Measurements from ENCODE around the gene CASQ1.

CASQ1 gene

DNA sequence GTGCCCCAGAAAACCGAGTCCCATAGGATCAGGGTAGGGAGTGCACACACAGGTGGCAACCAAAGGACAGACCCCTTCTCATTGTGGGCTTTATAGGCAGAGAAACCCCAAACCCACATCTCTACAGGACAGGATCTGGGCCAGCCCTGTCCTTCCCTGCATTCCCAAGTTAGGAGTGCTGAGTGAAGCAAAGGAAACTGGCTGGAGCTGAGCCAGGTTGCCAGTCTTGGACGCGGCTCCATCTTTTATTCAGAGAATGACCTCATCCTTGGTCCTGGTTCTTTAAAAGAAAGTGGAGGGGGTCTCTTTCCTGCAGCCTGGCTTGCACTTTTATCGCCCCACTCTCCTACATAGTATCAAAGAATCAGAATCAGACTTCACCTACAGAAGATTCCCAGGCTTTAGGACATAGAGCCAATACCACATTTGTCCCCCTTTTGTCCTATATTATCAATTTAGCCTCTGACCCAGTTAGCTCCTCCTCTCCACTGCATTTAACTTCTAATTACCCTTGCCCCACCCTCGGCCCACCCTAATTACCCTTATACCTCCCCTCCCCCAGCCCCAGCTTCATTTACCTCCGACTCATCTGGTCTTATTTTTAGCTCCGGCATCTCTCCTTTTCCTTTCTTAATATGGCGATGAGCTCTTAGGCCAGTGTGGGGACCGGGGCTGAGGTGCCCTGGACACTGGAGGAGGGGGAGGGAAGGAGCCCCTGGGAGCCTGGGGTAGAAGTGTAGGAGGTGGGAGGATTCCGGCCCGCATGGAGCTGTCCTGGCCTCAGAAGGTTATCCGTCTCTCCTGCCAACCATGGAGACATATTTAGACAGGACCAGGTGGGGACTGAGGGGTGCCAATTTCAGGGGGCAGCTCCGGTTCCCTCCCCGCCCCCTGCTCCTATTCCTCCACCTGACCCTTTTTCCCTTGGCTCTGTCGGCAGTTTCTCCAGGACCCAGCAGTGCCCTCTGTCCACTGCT is at the start of gene CASQ1:
TSS of gene CASQ1 (plus strand) at position 927 of the 977 bp plus-strand sequence. CDS start 177 bp downstream, outside the sequence.
- no peak for DNase-seq

DNA sequence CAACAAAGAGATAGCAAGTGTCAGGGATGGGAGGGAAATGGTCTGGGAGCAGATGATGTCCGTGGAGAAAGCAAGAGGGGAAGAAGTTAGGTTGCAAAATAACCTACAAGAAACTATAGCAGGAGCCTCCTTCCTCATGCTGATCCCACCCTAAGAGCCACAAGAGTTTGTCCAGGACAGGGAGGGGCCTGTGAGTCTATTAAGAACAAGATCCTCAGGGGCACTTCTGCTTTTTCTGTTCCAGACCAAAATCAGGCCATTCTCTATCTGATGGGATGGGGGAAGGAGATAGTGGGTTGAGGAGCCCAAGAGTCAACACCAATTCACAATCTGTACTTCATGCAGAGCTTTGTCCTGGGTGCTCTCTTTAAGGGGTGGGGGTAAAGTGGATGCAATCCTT is 46.7 kb upstream of the CASQ1 start:
- DNase-seq = peak; percentile 9 to 36

DNA sequence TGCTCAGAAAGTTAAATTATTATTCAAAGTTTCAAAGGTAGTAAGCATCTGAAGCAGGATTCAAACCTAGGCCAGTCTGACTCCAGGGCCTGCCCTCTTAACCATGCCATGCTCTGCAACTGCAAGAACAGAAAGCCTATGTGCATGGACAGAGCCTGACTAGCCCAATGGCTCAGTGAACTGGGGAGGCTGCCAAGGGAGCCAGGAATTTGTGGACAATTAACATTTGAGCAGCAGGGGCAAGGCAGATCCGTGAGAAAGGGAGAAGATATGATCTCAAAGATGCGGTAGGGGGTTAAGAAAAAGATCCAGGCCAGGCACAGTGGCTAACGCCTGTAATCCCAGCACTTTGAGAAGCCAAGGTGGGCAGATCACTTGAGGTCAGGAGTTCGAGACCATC is 45.5 kb upstream of the CASQ1 start:
- DNase-seq = no peak

DNA sequence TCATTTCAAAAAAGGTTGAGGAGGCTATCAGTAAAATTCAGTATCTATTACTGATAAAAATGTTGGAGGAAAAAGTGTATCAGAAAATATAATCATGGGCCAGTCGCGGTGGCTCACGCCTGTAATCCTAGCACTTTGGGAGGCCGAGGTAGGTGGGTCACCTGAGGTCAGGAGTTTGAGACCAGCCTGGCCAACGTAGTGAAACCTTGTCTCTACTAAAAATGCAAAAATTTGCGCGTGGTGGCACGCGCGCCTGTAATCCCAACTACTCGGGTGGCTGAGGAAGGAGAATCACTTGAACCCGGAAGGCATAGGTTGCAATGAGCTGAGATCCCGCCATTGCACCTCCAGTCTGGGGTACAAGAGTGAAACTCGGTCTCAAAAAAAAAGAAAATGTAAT is 44.3 kb upstream of the CASQ1 start:
- no peak for DNase-seq

DNA sequence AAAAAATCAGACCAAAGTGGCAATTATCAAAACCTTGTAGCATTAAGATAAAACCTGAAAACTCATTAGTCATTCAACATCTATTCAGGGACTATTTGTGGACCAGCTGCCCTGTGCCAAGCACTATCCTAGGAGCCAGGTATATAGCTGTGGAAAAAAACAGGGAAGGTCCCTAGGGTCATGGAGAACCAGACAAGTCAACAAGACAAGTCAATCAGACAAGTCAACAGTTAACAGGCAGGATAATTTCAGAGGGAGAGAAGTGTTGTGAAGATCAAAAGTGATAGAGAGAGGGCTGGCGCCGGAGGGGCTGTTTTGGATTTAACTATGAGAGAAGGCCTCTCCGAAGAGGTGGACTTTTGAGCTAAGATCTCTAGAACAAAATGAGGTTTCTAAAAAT is 42.3 kb upstream of the CASQ1 start:
- no peak for DNase-seq

DNA sequence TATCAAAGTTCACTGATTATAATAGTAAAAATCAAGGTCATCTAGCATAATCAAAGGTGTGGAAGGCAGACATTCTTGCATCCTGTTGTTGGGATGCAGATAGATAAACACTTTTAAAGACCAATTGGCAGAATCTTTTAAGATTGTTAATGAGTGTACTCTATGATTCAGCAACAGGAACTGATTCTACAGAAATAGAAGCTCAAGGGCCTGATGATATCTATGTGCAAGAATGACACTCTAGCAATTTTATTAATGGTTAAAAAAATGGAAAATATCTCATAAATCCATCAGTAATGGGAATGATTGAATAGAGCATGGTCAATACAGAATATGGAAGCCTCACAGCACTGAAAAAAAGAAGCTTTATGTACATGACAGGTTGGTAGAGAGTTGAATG is 41.1 kb upstream of the CASQ1 start:
- no peak for DNase-seq

DNA sequence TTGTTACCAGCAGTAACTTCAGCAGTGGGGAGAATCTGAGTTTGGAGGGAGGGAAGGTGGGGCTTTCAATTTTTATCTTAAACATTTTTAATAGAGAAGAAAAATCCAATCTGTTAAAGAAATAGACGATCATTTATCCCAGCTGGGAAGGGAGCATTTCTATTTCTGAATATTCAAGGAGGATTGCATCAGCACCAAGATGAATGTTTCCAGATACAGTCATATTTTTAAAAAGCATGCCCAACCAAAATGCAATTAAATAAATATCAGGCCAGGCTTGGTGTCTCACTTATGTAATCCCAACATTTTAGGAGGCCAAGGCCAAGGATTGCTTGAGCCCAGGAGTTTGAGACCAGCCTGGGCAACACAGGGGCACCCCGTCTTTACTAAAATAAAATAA is 40.7 kb upstream of the CASQ1 start:
- no peak for DNase-seq

DNA sequence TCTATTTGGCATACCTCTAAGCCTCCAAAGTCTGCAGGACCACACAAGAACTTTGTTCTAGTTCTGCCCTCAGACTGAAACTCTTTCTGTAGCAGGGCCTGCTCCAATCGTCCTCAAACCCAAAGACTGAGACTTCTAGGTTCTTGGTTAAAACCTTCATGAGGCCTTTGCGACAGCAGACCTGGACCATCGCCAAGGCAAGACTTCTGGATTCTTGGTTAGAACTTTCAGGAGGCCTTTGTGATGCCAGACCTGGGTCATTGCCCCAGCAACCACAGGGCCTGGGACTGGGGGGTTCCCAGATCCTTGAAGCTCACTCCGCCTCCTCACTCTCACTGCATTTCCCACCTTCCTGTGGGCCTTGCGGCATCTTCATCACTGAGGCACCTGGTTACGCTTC is 39.1 kb upstream of the CASQ1 start, which contains the start of gene ATP1A4:
TSS of gene ATP1A4 (plus strand) at position 301 of the 400 bp plus-strand sequence. CDS start 438 bp downstream, outside the sequence.
- no peak for DNase-seq

DNA sequence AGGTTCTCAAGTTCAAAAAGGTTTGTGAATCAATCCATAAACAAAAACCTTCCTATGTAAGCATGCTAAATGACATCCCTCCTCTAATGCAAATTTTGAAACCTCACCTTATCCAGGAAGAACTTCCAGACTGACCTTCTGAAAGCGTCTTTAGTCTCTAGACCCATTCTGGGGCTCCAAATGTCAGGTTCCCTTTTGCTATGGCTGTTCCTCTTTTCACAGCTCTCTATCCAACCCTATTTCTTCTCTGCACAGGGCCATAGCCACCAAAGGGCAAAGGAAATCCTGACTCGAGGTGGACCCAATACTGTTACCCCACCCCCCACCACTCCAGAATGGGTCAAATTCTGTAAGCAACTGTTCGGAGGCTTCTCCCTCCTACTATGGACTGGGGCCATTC is 35.6 kb upstream of the CASQ1 start:
- no peak for DNase-seq

DNA sequence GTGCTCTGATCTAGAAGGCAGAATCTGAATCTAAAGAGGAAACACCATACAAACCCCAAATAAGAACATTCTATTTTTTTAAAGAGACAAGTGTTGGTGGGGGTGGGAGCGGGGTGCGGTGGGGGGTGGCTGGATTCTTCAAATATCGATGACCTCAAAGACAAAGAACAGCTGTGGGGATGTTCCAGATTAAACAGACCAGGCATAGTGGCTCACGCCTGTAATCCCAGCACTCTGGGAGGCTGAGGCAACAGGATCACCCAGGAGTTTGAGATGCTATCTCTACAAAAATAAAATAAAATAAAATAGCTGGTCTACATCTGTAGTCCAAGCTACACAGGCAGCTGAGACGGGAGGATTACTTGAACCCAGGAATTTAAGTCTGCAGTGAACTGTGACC is 34.0 kb upstream of the CASQ1 start:
- no peak for DNase-seq

DNA sequence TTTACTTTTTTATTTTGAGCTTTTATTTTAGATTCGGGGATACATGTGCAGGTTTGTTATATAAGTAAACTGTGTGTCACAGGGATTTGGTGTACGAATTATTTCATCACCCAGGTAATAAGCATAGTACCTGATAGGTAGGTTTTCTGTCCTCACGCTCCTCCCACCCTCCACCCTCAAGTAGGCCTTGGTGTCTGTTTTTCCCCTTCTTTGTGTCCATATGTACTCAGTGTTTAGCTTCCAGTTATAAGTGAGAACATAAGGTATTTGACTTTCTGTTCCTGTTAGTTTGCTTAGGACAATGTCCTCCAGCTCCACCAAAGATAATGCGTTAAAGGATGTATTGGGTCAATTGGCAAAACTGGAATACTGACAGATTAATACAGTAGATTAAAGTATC is 33.2 kb upstream of the CASQ1 start:
- DNase-seq = no peak

DNA sequence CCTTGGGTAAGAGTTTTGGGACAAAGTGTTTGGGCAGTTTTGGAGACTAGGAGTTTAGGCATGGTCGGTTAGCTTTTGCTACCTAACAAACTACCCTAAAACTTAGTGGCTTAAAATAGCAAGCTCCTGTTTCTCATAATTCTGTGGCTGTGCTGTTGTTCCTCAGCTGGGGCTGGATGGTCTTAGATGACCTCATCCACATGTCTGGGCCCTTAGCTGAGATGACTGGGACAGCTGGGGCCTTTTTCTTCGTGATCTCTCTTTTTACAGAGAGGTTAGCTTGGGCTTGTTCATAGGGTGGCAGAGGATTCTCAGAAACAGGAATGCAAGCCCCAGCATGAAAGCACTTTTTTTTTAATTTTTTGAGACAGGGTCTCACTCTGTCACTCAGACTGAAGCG is 32.3 kb upstream of the CASQ1 start:
- no peak for DNase-seq

DNA sequence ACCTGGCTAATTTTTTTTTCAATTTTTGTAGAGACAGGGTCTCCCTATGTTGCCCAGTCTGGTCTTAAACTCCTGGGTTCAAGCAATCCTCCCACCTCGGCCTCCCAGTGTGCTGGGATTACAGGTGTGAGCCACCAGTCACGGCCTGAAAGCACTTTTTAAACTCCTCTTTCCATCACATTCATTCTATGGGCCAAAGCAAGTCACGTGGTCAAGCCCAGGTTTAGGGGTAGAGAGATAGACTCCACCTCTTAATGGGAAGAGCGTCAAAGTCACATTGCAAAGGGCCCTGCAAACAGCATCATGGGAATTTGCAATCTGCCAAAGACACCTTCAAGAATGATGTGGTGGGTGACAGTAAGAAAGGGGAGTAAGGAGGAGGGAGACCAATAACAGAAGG is 31.8 kb upstream of the CASQ1 start:
- DNase-seq = no peak

DNA sequence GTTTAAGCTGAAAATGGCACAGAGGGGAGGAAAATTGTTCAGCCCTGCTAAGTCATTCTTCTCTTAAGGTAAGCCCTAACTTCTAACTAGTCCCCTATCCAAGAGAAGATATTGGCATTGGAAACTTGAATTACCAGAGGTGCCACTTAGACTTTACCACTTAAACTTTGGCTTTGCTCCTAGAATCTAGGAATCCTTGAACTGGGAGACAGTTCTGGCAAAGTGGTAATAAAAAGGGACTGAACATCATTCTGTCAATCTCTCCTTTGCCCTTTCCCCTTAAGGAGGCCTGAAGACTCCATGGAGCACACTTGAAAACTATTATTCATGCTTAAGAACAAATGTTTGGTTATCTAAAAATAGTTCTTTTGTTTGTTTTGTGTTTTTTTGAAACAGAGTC is 30.5 kb upstream of the CASQ1 start:
- DNase-seq = no peak

DNA sequence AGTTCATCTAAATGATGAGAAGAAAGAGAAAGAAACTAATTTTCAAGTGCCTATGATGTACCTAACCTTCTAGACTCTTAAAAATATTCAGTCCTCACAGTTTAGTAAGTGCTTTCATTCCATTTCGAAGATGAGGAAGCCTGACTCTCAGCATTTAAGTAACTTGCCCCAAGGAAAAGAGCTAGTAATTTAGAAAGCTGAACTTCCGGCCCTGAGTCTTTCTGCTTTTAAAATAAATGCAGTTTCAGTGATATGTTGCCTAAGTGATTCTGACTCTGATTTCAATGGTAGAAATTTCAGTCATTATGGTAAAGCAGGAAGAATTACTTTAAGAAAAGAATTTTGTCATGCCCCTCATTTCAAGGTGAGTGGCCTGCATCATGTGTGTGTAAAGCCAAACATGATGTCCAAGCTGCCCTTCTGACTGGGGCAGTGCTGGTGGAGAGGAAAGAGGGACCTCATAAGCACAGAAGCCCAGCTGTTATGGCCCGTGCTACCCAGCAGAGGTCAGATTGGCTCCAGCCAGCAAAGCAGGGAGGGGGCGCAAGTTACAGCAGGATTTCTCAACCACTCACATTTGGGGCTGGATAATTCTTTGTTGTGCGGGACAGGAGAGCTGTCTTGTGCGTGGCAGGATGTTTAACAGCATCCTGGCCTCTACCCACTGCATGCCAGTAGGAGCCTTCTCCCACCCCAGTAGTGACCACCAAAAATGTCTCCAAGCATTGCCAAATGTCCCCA is 28.2 kb upstream of the CASQ1 start:
- peak; percentile 44 to 52 for DNase-seq

DNA sequence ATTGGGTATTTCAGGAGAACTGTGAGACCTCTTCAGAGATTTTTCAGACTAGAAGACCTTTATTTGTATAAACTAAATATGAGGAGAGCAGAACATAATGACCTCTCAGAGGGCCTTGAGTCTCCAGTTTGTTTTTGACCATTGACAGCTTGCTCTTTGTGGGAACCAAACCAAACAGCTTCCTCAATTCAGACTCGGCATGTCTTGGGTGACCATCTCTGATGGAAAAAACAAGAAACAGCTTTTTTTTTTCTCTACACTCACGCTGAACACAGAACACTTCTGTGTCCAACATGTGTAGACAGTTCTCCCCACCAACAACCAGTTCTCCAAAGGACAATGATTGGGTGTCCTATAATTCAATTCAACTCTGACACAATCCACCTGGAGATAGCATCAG is 27.4 kb upstream of the CASQ1 start:
- DNase-seq = no peak

DNA sequence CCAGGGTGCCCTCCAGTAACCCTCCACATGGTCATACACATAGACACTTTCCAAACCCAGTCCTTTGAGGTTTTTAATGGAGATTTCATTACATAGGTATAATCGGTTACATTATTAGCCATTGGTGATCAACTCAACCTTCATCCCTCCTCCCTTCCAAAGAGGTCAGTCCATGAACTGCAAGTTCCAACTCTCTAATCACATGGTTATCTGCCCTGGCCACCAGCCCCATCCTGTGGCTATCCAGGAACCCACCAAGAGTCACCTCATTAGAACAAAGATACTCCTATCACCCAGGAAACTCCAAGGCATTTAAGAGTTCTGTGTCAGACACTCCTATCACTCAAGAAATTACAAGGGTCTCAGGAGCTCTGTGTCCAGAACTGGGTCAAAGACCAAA is 26.8 kb upstream of the CASQ1 start:
- no peak for DNase-seq

DNA sequence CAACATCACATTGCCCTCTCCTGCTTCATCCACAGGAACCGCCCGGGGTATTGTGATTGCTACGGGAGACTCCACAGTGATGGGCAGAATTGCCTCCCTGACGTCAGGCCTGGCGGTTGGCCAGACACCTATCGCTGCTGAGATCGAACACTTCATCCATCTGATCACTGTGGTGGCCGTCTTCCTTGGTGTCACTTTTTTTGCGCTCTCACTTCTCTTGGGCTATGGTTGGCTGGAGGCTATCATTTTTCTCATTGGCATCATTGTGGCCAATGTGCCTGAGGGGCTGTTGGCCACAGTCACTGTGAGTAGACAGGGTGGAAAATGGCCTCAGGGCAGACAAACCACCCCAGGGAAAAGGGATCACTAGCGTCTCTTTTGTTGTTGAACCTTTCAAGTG is 26.3 kb upstream of the CASQ1 start:
- no peak for DNase-seq

DNA sequence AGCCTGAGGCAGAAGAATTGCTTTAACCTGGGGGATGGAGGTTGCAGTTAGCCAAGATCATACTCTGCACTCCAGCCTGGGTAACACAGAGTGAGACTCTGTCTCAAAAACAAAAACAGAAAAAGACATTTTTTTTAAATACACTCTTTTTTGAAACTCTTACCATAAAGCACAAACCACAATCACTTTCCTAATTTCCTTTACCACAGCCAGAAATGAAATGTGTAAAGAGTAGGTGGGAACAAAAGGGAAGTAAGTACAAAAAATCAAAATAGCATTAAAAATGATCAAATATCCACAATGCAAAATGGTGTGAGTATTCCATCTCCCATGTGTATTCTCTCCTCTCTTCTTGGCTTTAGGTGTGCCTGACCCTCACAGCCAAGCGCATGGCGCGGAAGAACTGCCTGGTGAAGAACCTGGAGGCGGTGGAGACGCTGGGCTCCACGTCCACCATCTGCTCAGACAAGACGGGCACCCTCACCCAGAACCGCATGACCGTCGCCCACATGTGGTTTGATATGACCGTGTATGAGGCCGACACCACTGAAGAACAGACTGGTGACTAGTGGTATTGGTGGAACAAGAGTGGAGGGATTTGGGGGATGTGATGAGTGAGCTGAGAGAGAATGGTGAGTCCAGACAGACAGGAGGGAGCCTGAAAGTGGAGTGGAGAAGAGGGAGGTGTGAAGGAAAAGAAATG is 24.1 kb upstream of the CASQ1 start:
- peak; percentile 47 to 50 for DNase-seq

DNA sequence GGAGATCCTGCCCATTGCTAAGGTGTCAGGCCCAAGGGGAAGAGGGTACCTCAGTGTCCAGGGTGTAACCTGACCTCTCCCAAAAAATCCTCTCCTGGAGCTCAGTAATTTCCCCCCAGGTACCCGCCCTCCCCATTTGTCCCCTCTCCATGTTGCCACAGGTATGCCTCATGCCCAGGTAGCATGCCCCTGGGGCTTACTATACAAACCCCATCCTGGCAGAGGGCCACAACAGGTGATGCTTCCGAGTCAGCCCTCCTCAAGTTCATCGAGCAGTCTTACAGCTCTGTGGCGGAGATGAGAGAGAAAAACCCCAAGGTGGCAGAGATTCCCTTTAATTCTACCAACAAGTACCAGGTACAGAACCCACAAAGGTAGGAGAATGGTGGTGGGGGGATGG is 23.3 kb upstream of the CASQ1 start:
- no peak for DNase-seq

DNA sequence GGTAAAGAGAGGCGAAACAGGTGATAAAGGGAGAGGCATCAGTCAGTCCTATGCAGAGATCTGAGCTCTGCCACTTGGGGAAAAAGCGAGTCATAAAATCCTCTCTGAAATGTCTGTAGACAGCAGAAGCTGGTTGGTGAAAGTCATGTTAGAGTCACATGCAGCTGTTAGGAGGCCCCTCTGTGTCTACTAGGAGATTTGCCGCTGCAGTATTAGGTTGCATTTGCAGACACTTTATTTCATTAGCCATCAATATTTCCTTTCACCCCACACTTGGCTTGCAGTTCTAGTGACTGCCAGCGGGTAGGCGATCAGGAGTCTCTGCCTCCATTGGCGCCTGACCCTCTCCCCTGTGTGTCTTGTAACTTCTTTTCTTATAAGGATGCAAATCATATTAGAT is 22.8 kb upstream of the CASQ1 start:
- no peak for DNase-seq

DNA sequence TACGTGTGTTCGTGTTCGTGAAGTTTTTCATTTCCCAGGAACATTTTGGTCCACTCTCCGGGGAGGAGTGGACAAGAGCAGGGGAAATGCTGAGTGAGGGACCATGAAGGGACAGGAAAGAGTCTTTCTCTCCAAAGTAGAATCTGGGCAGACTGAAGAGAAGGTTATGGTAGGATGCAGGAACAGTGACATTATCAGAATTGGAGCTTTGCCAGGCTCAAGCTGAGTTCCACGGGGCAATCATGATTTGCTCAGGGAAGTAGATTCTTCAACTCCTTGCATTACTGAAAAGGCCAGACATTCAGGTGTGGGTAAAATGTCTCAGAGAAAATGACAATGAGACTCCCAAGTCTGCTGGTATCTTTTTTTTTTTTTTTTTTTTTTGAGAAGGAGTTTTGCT is 22.4 kb upstream of the CASQ1 start:
- no peak for DNase-seq

DNA sequence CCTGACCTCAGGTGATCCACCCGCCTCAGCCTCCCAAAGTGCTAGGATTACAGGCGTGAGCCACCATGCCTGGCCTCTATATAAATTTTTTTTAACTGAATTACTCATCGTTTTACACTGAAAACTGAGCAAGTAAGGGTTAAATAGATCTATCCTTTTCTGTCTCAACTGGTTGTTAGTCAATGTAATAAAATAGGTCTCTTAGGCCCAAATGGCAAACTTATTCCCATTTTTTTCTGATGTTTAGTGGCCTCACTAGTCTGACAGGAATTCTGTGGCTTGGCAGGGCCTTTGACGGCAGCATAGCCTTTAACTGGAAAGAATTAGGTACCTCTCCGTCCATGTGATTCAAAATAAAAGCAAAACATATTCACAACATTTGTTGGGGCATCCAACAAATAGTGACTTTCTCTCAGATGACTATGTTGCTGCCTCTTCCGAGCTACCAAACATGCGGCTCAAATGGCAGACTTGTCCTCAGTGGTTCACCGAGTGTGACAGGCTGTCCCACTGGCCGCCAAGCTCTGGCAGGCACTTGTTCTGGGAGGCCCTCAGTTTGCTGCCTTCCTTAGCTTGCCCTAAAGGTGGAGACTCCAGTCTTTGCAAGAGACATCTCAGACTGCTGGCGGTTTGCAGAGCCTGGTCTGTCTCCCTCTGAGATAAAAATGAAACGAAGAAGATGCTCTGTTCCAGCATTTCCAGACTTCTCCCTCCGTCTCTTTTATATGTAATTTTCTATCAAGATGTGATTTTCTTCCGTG is 21.6 kb upstream of the CASQ1 start:
- no peak for DNase-seq

All from AML-193 (cell line).